ENCODE measurements around the gene KCNIP4. TPM values are rescaled to one million over a fixed set of nuclear protein-coding genes. Genes with fewer than 3 reads are reported as not detected.

Gene KCNIP4
- total and polyA plus RNA-seq, 2 of the 4 experiments (the other 2 are of a cell fraction): not detected

GRCh38 chr4:20922962-20923361 lies 1025.6 kb downstream of the KCNIP4 start:
- Histone ChIP-seq H3K9me3 (ENCODE audit: control insufficient read depth, insufficient read depth, low read length) (peaks cover 3% of the 10 kb centered on the region; the same call in 1 of the 2 replicates), H3K79me1 (ENCODE audit: low read depth in 1 of 2, low read length in 2 of 2) (no peaks in the 10 kb centered on the region), H3K23ac (ENCODE audit: low read depth, low read length) (no peak overlapping the region), H3K27ac (ENCODE audit: insufficient read depth, low read length) (no peak overlapping the region), H2BK20ac (ENCODE audit: low read depth, low read length) (no peak overlapping the region), H2BK120ac (ENCODE audit: low read depth, low read length) (no peak overlapping the region), H3K9ac (ENCODE audit: low read depth, low read length) (no peak overlapping the region), H3K18ac (ENCODE audit: low read depth, low read length) (no peak overlapping the region), H4K8ac (ENCODE audit: low read depth in 2 of 2, low read length in 2 of 2) (no peak overlapping the region), H4K91ac (ENCODE audit: insufficient read depth, low read depth, low read length) (no peak overlapping the region), H3K27me3 (ENCODE audit: control insufficient read depth, insufficient read depth, low read length) (no peaks in the 10 kb centered on the region), H3K4ac (ENCODE audit: low read depth, low read length) (no peak overlapping the region), H2AK5ac (ENCODE audit: low read depth, low read length) (no peak overlapping the region), H3K4me3 (ENCODE audit: insufficient read depth, low read depth, low read length) (no peak overlapping the region), H2AK9ac (replicated peaks; ENCODE audit: low read depth, low read length, poor library complexity) (no peak overlapping the region), H4K20me1 (ENCODE audit: insufficient read depth, low read length) (no peaks in the 10 kb centered on the region), H3K9me1 (ENCODE audit: insufficient read depth, low read length) (no peaks in the 10 kb centered on the region), H3K14ac (replicated peaks; ENCODE audit: low read depth, low read length) (no peak overlapping the region), H4K5ac (ENCODE audit: low read depth, low read length) (no peak overlapping the region), H3K4me1 (ENCODE audit: control insufficient read depth, insufficient read depth, low read length) (no peaks in the 10 kb centered on the region), H3K4me2 (ENCODE audit: low read depth, low read length) (no peak overlapping the region), H3K36me3 (ENCODE audit: control insufficient read depth, insufficient read depth, low read length) (no peaks in the 10 kb centered on the region), H2BK5ac (ENCODE audit: low read depth, low read length, poor library complexity, severe bottlenecking) (no peak overlapping the region), H2BK15ac (ENCODE audit: low read depth, low read length) (no peak overlapping the region), H2AFZ (replicated peaks; ENCODE audit: low read length, poor library complexity) (no peak overlapping the region), H3K56ac (ENCODE audit: extremely low read depth, insufficient read depth, low read length) (no peak overlapping the region)
- in situ Hi-C loops (cut with MboI; ENCODE audit: low sequenced_read_pairs): no loop called here
- ATAC-seq (ENCODE audit: low read depth) (no peak), DNase-seq (no peak)
- intact Hi-C loops (cut with micrococcal nuclease): no loop called here
- TF ChIP-seq MAFK (IDR thresholded peaks at IDR 0.05; ENCODE audit: low read depth, low read length) (peak; percentile 69), MAZ (IDR thresholded peaks at IDR 0.05; ENCODE audit: borderline replicate concordance, low read depth, low read length) (no peak), CTCF (conservative IDR thresholded peaks at IDR 0.05; ENCODE audit: low read depth, low read length) (no peak), POLR2A (IDR thresholded peaks at IDR 0.05; ENCODE audit: low read depth, low read length) (no peak), BHLHE40 (IDR thresholded peaks at IDR 0.05; ENCODE audit: low read depth, low read length) (no peak), RAD21 (IDR thresholded peaks at IDR 0.05; ENCODE audit: low read length) (no peak), CHD1 (IDR thresholded peaks at IDR 0.05; ENCODE audit: low read depth, low read length) (no peak)
- ChIA-PET CTCF (no interaction called here), POLR2A (ENCODE audit: unreplicated experiment) (no interaction called here)
- no TSS peak for BruUV-seq (replicated peaks)
- WGBS, 2 experiments (ENCODE audit: extremely low coverage in 2 of 2, insufficient read length in 1 of 2): no CpG with 5 or more reads among the region's 2 CpGs
- dilution Hi-C loops (cut with HindIII; ENCODE audit: low sequenced_read_pairs, unreplicated experiment): no loop called here
